GM12878 (cell line): ENCODE results near the gene LZIC. TPM values are rescaled to one million over a fixed set of nuclear protein-coding genes. Genes with fewer than 3 reads are reported as not detected.

Experiments
- ATAC-seq: fragments of 200-7000 bp; cut with Tn5 transposase; 3 replicates; pipeline ENCODE4 v1.9.1; 2020; ENCODE audit warnings: mild to moderate bottlenecking, moderate library complexity
- BruUV-seq: library from RNA; stranded (reverse); fragments of 400-500 nt; replicated peaks from 2 replicates; lab custom pipeline; 2021; lab: Mats Ljungman, UMichigan
- CTCF ChIA-PET: fragments of 300-600 bp; sonication (Branson Sonifier 250); formaldehyde crosslinking; extraction: SDS; loops from one replicate; lab custom pipeline; 2021; ENCODE audit warnings: inconsistent platforms; lab: Yijun Ruan, JAX
- POLR2A ChIA-PET: fragments of 350-600 bp; formaldehyde crosslinking; extraction: SDS; loops from one replicate; lab custom pipeline; 2021; ENCODE audit warnings: inconsistent platforms; lab: Charles Lee
- RAD21 ChIA-PET: fragments of 300-600 bp; sonication (Branson Sonifier 250); formaldehyde crosslinking; loops from one replicate; lab custom pipeline; 2023; ENCODE audit warnings: antibody characterized with exemption; ENCODE audit not compliant: unreplicated experiment; lab: Charles Lee
- SMC1A ChIA-PET: fragments of 300-600 bp; sonication (Branson Sonifier 250); formaldehyde crosslinking; loops from one replicate; lab custom pipeline; 2023; ENCODE audit not compliant: unreplicated experiment, uncharacterized antibody; lab: Charles Lee
- DNase-seq: peaks from one replicate; pipeline ENCODE4 v3.0.0-alpha.2; 2011; ENCODE audit warnings: low read depth, low spot score
- FAIRE-seq: peaks from 3 replicates; lab custom pipeline; 2011; peaks lifted over from hg19 to GRCh38; lab: Jason Lieb, UNC
- H2AFZ ChIP-seq: 2 replicates; pipeline ENCODE4 v1.6.0; 2011; ENCODE audit warnings: low read depth, low read length, control low read depth; ENCODE audit not compliant: control insufficient read depth
- H3K27ac ChIP-seq: 2 replicates; pipeline ENCODE4 v1.5.1; 2011; ENCODE audit warnings: control low read depth; ENCODE audit not compliant: control insufficient read depth, insufficient read depth
- H3K27me3 ChIP-seq, 2 experiments: replicated peaks in 1 of 2; 2 replicates each; pipeline versions ENCODE4 v1.6.0 to v1.6.1; 2011; ENCODE audit warnings: low read length in 1 of 2; ENCODE audit not compliant: control insufficient read depth in 2 of 2, insufficient read depth in 2 of 2
- H3K36me3 ChIP-seq, 2 experiments: 2 replicates each; pipeline ENCODE4 v1.5.1; 2011; ENCODE audit warnings: low read length in 1 of 2; ENCODE audit not compliant: control insufficient read depth in 2 of 2, insufficient read depth in 2 of 2
- H3K4me1 ChIP-seq: 2 replicates; pipeline ENCODE4 v1.6.1; 2011; ENCODE audit warnings: mild to moderate bottlenecking, low read length, moderate library complexity, mixed read lengths; ENCODE audit not compliant: control insufficient read depth, insufficient read depth
- H3K4me2 ChIP-seq: 2 replicates; pipeline ENCODE4 v1.6.0; 2011; ENCODE audit warnings: control low read depth; ENCODE audit not compliant: control insufficient read depth, insufficient read depth
- H3K4me3 ChIP-seq: fragments of 200-600 bp; sonication (generic); 2 replicates; pipeline ENCODE4 v1.5.1; 2016
- H3K79me2 ChIP-seq: 2 replicates; pipeline ENCODE4 v1.6.0; 2011; ENCODE audit warnings: low read length; ENCODE audit not compliant: control insufficient read depth, insufficient read depth
- H3K9ac ChIP-seq: 2 replicates; pipeline ENCODE4 v1.8.0; 2011; ENCODE audit warnings: low read length, control low read depth, mixed read lengths; ENCODE audit not compliant: control insufficient read depth, insufficient read depth
- H3K9me3 ChIP-seq: replicated peaks from 3 replicates; pipeline ENCODE4 v1.5.1; 2011; ENCODE audit warnings: mild to moderate bottlenecking, low read length; ENCODE audit not compliant: control insufficient read depth, insufficient read depth
- H4K20me1 ChIP-seq: 2 replicates; pipeline ENCODE4 v1.6.0; 2011; ENCODE audit not compliant: control insufficient read depth, insufficient read depth
- BCLAF1 ChIP-seq: fragments of 450-650 bp; IDR thresholded peaks from 2 replicates; pipeline ENCODE4 v1.6.1; 2017; ENCODE audit warnings: antibody characterized with exemption, mild to moderate bottlenecking, moderate library complexity
- CHD4 ChIP-seq: fragments of 200-600 bp; sonication (generic); IDR thresholded peaks from 2 replicates; pipeline ENCODE4 v1.6.1; 2016; ENCODE audit warnings: mild to moderate bottlenecking
- EZH2 ChIP-seq: IDR thresholded peaks from 2 replicates; pipeline ENCODE4 v1.6.1; 2012; ENCODE audit warnings: low read depth, mild to moderate bottlenecking, control low read depth, inconsistent platforms, low read length, borderline replicate concordance; ENCODE audit not compliant: control insufficient read depth
- GATAD2B ChIP-seq: fragments of 450-650 bp; conservative IDR thresholded peaks from 2 replicates; pipeline ENCODE4 v1.6.1; 2017; ENCODE audit warnings: low read depth, mild to moderate bottlenecking, moderate library complexity
- IRF3 ChIP-seq: fragments of 450-650 bp; IDR thresholded peaks from 2 replicates; pipeline ENCODE4 v1.6.1; 2014; ENCODE audit warnings: mild to moderate bottlenecking
- MAX ChIP-seq: IDR thresholded peaks from 2 replicates; pipeline ENCODE4 v1.6.1; 2012; ENCODE audit warnings: low read depth, low read length, improper control_type of control experiment
- MYB ChIP-seq: fragments of 150-350 bp; IDR thresholded peaks from 2 replicates; pipeline ENCODE4 v1.6.1; 2014; ENCODE audit warnings: mild to moderate bottlenecking, low read depth, low read length, borderline replicate concordance
- NFIC ChIP-seq: IDR thresholded peaks from 2 replicates; pipeline ENCODE4 v1.6.1; 2012; ENCODE audit warnings: low read depth, mild to moderate bottlenecking, inconsistent platforms, low read length, moderate library complexity
- NFYB ChIP-seq: IDR thresholded peaks from 2 replicates; pipeline ENCODE4 v1.6.1; 2011; ENCODE audit warnings: low read depth, mild to moderate bottlenecking, low read length, improper control_type of control experiment, moderate library complexity; ENCODE audit not compliant: insufficient read depth
- POLR2AphosphoS2 ChIP-seq: IDR thresholded peaks from 2 replicates; pipeline ENCODE4 v1.6.1; 2011; ENCODE audit warnings: low read depth, mild to moderate bottlenecking, low read length, improper control_type of control experiment, moderate library complexity
- SIX5 ChIP-seq: IDR thresholded peaks from 2 replicates; pipeline ENCODE4 v1.6.1; 2011; ENCODE audit warnings: mild to moderate bottlenecking, low read depth, low read length, moderate library complexity; ENCODE audit not compliant: severe bottlenecking
- SUPT20H ChIP-seq: IDR thresholded peaks from 2 replicates; pipeline ENCODE4 v1.6.1; 2011; ENCODE audit warnings: low read depth, mild to moderate bottlenecking, low read length, moderate library complexity, borderline replicate concordance; ENCODE audit not compliant: control insufficient read depth
- ZBED1 ChIP-seq: IDR thresholded peaks from 2 replicates; pipeline ENCODE4 v1.6.1; 2016; ENCODE audit warnings: borderline replicate concordance
- ZNF687 ChIP-seq: fragments of 450-650 bp; IDR thresholded peaks from 2 replicates; pipeline ENCODE4 v1.6.1; 2017; ENCODE audit warnings: mild to moderate bottlenecking, moderate library complexity
- WGBS: methylation state at CpG from one replicate; pipeline ENCODE4 v1.1.6; 2016; ENCODE audit warnings: low lambda C conversion rate; ENCODE audit not compliant: insufficient replicate concordance, insufficient coverage; ENCODE audit errors: missing lambda C conversion rate; 5-methylcytosine and 5-hydroxymethylcytosine counted together
- in situ Hi-C: fragments of 300-500 bp; cut with MboI; formaldehyde crosslinking; loops from 9 replicates; pipeline ENCODE4 v1.14.3; 2018; ENCODE audit warnings: mixed read lengths
- intact Hi-C: fragments of 100-400 bp; cut with micrococcal nuclease; formaldehyde crosslinking; loops from one replicate; pipeline ENCODE4 v1.14.2; 2022; ENCODE audit not compliant: unreplicated experiment
- polyA plus RNA-seq, 11 experiments: library from polyadenylated mRNA; depleted of rRNA in 4 of 11; unstranded in 6 of 11; stranded (reverse) in 5 of 11; fragments of >200 nt; fragmentation: Nextera tagmentation in 4 of 11; fragmentation: Illumina TruSeq in 1 of 11; extraction: Ambion mirVana in 4 of 11; extraction: Trizol in 1 of 11; gene quantifications; 1 replicate in 1 of 11; 2 replicates in 10 of 11; pipeline versions ENCODE4 v1.2.1 to v1.2.3, GENCODE V29; 2011 to 2016; ENCODE audit warnings: inconsistent platforms in 2 of 11, missing spikeins in 2 of 11, low read depth in 1 of 11
- total RNA-seq, 4 experiments: library from RNA; depleted of rRNA in 3 of 4; stranded (reverse); fragments of >200 nt in 3 of 4; fragmentation: Illumina TruSeq in 1 of 4; extraction: Trizol in 1 of 4; gene quantifications; 2 replicates each; pipeline versions ENCODE4 v1.2.1 to v1.2.3, GENCODE V29; 2013 to 2021

The LZIC gene
- total and polyA plus RNA-seq, 10 of the 15 experiments (the other 5 are each of a cell fraction or from before 2014, with no cell fraction given) = 7.3 to 30.3 (median 17.1) TPM

- TF ChIP-seq POLR2AphosphoS2 = no peak
- TF ChIP-seq GATAD2B = no peak
- no peak for TF ChIP-seq IRF3
- TF ChIP-seq NFYB = no peak
- no peak for TF ChIP-seq EZH2
- TF ChIP-seq ZBED1 = no peak
- TF ChIP-seq SUPT20H = no peak
- no peak for TF ChIP-seq CHD4
- no peak for TF ChIP-seq NFIC
These were observed 56.1 kb downstream of the LZIC start (continued) for GRCh38 chr1:9887070-9887469.

- FAIRE-seq = no peak
- DNase-seq = no peak
- Histone ChIP-seq H3K4me2 (no peak overlapping the region), H3K4me3 (no peak overlapping the region), H3K9me3 (no peaks in the 10 kb centered on the region), H2AFZ (no peak overlapping the region), H3K4me1 (peaks cover 9% of the 10 kb centered on the region), H4K20me1 (no peaks in the 10 kb centered on the region), H3K9ac (no peak overlapping the region), H3K36me3 (no peaks in the 10 kb centered on the region), H3K27ac (no peak overlapping the region), H3K79me2 (no peaks in the 10 kb centered on the region), H3K27me3 (no peaks in the 10 kb centered on the region)
- in situ Hi-C loops = no loop called here
- ATAC-seq = no peak
- POLR2A ChIA-PET = interaction anchor here (0.5 kb wide), 1 partner anchor 505 kb away, joined by 3 read pairs; no protein-coding TSS in a partner anchor
- no TSS peak for BruUV-seq
- SMC1A ChIA-PET = no interaction called here
- CTCF ChIA-PET = no interaction called here
- RAD21 ChIA-PET = no interaction called here
- intact Hi-C loops = no loop called here
- 86% methylated on average over 17 of the region's 17 CpGs for WGBS
- TF ChIP-seq MAX (no peak), MYB (no peak), SIX5 (no peak), BCLAF1 (no peak), ZNF687 (no peak)
These were observed 57.0 kb downstream of the LZIC start for GRCh38 chr1:9886092-9886742.
